ENCODE measurements around the gene UVSSA.
A peak's percentile ranks its signal among the peaks of the same experiment; 100 is the strongest.
"Not testable (repeated sequence)": the region's sequence is repeated elsewhere in the genome, so short reads cannot be mapped to it uniquely, and the experiment has no call there.

UVSSA gene

GRCh38 chr4:1331591-1332353 lies 15.2 kb upstream of the UVSSA start:
- no peak for DNase-seq

GRCh38 chr4:1332686-1333085 lies 14.3 kb upstream of the UVSSA start:
- DNase-seq = no peak

GRCh38 chr4:1333256-1333655 lies 13.8 kb upstream of the UVSSA start:
- no peak for DNase-seq

GRCh38 chr4:1333851-1334578 lies 13.0 kb upstream of the UVSSA start:
- DNase-seq = not testable (repeated sequence)

GRCh38 chr4:1334579-1334895 lies 12.5 kb upstream of the UVSSA start:
- DNase-seq = no peak

DNA sequence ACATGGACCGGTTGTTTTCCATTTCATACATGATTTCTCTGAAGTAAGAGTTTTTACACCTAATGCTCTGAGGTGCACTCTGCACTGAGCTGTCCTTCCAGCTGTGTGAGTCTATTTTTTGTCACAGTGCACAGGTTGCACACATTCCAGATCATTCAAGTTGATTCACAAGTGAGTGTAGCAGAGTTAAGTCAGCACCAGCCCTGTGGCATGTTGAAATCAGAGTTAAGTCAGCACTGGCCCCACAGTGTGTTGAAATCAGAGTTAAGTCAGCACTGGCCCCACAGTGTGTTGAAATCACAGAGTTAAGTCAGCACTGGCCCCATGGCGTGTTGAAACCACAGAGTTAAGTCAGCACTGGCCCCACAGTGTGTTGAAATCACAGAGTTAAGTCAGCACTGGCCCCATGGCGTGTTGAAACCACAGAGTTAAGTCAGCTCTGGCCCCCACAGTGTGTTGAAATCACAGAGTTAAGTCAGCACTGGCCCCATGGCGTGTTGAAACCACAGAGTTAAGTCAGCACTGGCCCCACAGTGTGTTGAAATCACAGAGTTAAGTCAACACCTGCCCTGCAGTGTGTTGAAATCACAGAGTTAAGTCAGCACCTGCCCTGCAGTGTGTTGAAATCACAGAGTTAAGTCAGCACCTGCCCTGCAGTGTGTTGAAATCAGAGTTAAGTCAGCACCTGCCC lies 11.7 kb upstream of the UVSSA start:
- not testable (repeated sequence) for DNase-seq

GRCh38 chr4:1336088-1336491 lies 10.9 kb upstream of the UVSSA start:
- DNase-seq = no peak

DNA sequence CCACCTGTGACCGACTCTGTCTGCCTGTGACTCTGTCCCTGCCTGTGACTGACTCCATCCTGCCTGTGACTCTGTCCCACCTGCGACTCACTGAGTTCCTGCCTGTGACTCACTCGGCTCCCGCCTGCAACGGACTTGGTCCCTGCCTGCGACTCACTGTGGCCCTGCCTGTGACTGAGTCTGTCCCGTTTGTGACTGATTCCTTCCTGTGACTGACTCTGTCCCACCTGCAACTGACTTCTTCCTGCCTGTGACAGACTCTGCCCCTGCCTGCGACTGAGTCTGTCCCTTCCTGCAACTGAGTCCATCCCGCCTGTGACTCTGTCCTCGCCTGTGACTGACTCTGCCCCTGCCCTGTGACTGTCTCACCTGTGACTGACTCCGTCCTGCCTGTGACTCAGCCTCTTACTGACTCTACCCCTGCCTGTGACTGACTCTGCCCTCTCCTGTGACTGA lies 9.6 kb upstream of the UVSSA start:
- DNase-seq = peak; percentile 48 to 57

DNA sequence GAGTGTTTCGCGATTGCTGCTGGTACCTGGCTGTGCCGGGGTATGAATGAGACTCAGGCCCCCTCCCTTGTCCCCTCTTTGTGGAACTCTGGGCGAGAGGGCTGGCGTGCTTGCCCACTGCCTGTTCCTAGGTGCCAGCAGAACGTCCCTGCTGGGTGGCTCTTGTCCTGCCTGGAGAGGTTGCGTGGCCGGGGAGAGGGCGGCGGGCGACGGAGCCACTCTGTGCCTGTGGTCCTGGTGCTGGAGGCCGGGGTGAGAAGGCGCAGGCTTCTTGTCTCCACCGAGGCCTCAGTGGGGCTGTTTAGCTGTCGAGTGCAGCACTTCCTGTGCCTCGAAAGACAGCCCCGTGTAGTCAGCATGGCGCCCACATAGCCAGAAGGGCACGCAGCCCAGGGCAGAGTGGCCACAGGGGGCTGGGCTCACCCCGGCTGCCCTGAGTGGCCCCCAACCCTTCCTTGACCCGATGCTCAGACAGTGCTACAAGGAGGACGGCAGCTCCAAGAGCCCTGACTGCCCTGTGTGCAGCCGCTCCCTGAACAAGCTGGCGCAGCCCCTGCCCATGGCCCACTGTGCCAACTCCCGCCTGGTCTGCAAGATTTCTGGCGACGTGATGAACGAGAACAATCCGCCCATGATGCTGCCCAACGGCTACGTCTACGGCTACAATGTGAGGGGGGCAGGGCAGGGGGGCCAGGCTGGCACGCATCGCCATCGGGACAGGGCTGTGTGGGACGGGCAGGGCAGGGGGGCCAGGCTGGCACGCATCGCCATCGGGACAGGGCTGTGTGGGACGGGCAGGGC lies 8.9 kb upstream of the UVSSA start:
- DNase-seq = no peak

DNA sequence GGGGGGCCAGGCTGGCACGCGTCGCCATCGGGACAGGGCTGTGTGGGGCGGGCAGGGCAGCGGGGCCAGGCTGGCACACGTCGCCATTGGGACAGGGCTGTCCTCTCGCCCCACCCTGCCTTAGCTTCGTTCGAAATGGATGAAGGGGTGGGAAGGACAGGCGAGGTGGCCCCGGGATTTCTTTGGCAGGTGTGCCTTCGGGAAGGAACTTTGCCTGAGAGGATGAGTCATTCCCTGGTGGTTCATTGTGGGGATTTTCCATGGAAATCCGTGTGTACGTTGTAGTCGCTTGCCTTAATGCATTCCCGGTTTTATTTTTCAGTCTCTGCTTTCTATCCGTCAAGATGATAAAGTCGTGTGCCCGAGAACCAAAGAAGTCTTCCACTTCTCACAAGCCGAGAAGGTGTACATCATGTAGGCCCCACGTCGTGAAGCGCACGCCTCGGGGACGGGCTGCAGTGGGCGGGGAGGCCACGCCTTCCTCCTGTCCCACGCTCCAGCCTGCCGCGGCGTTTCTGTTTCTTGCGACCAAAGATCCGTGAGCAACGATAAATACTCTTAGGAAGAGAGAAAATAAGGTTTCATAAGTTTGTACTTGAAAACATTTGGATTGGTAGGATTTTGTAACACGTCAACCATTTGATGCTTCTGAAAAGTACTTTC lies 8.1 kb upstream of the UVSSA start:
- no peak for DNase-seq

DNA sequence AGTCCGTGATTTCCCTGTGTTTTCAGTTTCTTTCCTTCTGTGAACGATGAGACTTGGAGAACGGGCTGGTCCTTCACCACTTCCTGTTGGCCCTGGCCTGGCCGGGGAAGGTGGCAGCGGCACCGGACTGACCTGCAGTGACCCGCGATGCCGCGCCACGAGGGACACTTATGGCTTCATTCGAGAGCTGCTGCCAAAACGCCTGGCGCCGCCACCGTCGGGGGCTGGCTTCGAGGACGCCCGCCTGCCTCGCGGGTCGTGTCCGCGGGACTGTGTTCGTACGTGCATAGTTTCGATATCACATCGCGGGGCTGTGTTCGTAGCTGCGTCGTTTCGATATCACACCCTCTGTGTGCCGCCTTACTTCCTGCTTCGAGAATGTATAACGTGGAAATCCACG lies 7.5 kb upstream of the UVSSA start:
- no peak for DNase-seq

- no peak for DNase-seq
Measured at GRCh38 chr4:1340181-1340747, 6.7 kb upstream of the UVSSA start.

- no peak for DNase-seq
Measured at GRCh38 chr4:1340861-1341260, 6.1 kb upstream of the UVSSA start.

DNA sequence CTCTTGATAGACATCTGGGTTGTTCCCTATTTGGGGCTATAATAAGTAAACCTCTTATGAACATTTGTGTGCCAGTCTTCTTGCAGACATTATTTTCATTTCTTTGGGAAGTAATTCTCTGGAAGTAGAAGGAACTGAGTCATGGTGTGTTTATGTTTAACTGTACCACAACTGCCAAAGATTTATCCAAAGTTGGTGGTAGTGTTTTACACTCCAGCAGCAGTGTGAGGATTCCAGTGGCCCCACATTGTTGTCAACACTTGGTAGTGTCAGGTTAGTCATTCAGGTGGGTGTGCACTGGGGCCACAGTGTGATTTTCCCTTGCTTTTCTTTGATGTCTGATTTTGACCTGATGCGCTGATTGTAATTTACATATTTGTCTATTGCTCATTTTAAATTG lies 5.0 kb upstream of the UVSSA start:
- DNase-seq = no peak

- DNase-seq = no peak
Measured at GRCh38 chr4:1344696-1345095, 2.3 kb upstream of the UVSSA start.

DNA sequence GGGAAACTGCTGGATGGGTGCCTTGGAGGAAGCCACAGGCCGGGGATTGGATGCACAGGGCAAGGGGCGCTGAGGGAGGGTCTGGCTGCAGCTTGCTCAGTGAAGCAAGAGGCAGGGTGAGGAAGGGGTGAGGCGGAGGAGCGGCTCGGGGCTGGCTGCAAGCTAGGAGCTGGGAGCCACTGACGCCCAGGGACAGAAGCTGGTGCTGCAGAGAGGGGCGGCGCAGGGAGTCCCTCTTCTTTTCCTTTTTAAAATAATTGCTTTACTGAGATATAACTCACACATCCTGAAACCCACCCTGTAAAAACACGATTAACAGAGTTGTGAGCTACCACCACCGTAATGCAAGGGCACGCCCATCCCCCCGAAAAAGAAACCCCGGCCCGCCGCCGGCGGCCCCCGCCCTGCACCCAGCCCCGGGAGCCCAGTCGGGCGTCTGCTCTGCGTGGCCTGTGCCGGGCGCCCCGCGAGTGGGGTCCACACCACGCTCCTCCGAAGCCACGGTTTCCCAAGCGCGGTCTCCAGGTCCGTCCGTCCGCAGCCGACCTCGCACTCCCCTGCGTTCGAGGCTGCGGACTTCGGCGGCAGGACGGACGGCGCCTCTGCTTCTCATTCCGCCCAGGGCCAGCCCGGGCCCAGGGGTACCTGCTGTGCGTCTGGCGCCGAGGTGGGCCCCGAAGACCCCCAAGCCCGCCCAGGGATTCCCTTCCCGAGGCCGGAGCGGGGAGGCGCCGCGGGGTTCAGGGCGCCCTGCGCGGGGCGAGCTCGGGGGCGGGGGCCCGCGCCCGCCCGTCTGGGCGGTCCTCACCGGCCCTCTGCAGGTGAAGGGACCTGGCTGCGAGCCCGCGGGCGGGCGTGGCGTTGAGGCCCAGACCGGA lies 866 bp upstream of the UVSSA start:
- peak; percentile 28 to 32 for DNase-seq

GRCh38 chr4:1347410-1347864 lies 429 bp downstream of the UVSSA start:
- DNase-seq = peak in 1 of 2 experiments; percentile 23

GRCh38 chr4:1348014-1348513 lies 1.1 kb downstream of the UVSSA start:
- no peak for DNase-seq

DNA sequence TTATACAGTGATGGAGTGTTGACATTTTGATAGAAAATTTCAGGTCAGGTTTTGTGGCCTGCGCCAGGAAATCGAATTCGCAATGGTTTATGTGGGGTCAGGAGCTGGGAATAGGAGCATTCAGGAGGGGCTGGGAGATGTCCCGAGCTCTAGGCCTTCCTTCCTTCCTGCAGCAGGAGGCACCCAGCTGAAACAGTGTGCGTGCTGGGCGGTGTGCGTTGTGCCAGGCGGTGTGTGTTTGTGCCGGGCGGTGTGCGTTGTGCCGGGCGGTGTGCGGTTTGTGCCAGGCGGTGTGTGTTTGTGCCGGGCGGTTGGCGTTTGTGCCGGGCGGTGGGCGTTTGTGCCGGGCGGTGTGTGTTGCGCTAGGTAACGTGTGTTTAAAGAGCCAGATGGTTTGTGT lies 1.7 kb downstream of the UVSSA start:
- no peak for DNase-seq

- DNase-seq = no peak
Measured at GRCh38 chr4:1349359-1350168, 2.6 kb downstream of the UVSSA start.
